ENCODE data around the gene BTNL2.
"Not testable (repeated sequence)": the region's sequence is repeated elsewhere in the genome, so short reads cannot be mapped to it uniquely, and the experiment has no call there.

The BTNL2 gene

DNA sequence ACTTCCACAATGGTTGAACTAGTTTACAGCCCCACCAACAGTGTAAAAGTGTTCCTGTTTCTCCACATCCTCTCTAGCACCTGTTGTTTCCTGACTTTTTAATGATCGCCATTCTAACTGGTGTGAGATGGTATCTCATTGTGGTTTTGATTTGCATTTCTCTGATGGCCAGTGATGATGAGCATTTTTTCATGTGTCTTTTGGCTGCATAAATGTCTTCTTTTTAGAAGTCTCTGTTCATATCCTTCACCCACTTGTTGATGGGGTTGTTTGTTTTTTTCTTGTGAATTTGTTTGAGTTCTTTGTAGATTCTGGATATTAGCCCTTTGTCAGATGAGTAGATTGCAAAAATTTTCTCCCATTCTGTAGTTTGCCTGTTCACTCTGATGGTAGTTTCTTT lies 47.8 kb downstream of the BTNL2 start:
- DNase-seq, result not testable (repeated sequence)

DNA sequence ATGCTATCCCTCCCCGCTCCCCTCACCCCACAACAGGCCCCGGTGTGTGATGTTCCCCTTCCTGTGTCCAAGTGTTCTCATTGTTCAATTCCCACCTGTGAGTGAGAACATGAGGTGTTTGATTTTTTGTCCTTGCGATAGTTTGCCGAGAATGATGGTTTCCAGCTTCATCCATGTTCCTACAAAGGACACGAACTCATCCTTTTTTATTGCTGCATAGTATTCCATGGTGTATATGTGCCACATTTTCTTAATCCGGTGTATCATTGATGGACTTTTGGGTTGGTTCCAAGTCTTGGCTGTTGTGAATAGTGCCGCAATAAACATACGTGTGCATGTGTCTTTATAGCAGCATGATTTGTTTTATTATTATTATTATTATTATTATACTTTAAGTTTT lies 48.4 kb downstream of the BTNL2 start:
- DNase-seq, result not testable (repeated sequence)

DNA sequence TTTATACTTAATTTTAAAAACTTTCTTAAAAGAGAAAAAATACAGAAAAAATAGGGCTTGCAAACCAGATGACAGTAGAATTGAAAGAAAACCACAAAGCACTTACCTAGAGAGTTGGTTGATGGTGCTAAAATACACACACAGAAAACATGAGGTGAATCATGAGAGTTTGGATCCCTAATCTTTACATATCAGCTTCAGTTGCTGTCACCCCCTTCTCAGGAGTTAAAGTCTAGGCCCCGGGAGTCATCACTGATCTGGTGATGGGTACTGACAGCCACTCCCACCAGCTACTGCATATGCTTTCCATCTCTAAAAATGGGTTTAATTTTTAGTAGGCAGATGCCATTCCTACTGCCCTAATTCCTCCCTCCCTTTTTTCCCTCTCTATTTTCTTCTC lies 52.0 kb downstream of the BTNL2 start:
- DNase-seq, result no peak

DNA sequence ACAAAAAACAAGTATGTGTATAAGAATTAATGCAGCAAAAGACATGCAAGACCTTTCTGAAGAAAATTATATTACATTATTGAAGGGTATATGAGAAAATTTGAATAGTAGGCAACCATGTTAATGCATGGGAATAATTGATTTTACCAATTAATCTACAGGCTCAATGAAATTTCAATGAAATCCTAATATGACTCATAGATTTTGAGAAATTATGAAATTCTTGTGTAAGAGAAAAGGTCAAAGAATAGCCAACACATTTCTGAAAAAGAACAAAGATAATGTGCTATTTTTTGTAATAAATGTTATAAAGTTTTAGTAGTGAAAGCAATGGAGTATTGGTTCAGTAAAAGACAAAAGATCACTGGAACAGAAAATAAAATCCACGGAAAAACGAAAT lies 53.6 kb downstream of the BTNL2 start:
- DNase-seq, result no peak

Data from NCI-H1092 (cell line).